NB4 (cell line): ENCODE data around the gene TBXAS1.

Source experiments
- DNase-seq: peaks from one replicate; pipeline ENCODE4 v3.0.0; 2010; ENCODE audit warnings: low read depth
- H3K4me3 ChIP-seq: one replicate; pipeline ENCODE4 v1.5.1; 2011; ENCODE audit warnings: mild to moderate bottlenecking, low read depth, low read length, moderate library complexity
- MYC ChIP-seq: IDR thresholded peaks from 2 replicates; pipeline ENCODE4 v1.6.1; 2011; ENCODE audit warnings: low read depth, low read length
- POLR2A ChIP-seq: IDR thresholded peaks from 2 replicates; pipeline ENCODE4 v1.6.1; 2011; ENCODE audit warnings: mild to moderate bottlenecking; ENCODE audit not compliant: insufficient read length; ENCODE audit errors: extremely low read depth
- TF ChIP-seq, protein P1 (sequence below): IDR thresholded peaks from 2 replicates; pipeline ENCODE4 v1.6.1; 2011; ENCODE audit warnings: low read depth, low read length
- TF ChIP-seq, protein P2 (sequence below): IDR thresholded peaks from one replicate; pipeline ENCODE4 v1.5.1; 2012; ENCODE audit warnings: low read depth, low read length

TBXAS1 gene

DNA sequence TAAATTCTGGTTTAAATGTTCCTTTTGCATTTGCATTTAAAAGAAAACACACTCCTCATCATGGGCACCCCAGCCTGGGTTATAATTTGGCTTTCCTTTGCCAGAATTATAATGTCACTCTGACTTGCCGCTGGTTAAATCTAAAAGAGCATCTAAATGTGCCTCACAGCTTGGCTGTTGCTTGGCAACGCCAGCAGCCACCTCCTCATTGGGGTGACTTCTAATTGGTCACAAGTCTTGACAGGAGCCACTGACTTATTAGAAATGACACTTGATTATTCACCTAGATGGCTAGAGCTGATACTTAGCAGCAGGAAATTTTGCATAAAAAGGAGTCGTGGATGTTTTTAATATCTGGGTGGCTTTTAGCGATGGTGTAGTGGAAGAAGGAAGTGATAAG lies 114.3 kb downstream of the TBXAS1 start:
- TF ChIP-seq POLR2A (no peak), MYC (no peak)
- TF ChIP-seq, protein P1, sequence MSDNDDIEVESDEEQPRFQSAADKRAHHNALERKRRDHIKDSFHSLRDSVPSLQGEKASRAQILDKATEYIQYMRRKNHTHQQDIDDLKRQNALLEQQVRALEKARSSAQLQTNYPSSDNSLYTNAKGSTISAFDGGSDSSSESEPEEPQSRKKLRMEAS = no peak
- TF ChIP-seq, protein P2, sequence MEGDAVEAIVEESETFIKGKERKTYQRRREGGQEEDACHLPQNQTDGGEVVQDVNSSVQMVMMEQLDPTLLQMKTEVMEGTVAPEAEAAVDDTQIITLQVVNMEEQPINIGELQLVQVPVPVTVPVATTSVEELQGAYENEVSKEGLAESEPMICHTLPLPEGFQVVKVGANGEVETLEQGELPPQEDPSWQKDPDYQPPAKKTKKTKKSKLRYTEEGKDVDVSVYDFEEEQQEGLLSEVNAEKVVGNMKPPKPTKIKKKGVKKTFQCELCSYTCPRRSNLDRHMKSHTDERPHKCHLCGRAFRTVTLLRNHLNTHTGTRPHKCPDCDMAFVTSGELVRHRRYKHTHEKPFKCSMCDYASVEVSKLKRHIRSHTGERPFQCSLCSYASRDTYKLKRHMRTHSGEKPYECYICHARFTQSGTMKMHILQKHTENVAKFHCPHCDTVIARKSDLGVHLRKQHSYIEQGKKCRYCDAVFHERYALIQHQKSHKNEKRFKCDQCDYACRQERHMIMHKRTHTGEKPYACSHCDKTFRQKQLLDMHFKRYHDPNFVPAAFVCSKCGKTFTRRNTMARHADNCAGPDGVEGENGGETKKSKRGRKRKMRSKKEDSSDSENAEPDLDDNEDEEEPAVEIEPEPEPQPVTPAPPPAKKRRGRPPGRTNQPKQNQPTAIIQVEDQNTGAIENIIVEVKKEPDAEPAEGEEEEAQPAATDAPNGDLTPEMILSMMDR = no peak
- DNase-seq = no peak
- no peak overlapping the region for H3K4me3 ChIP-seq

- DNase-seq = no peak
Observed at GRCh38 chr7:139944248-139944647, 115.2 kb downstream of the TBXAS1 start.

DNA sequence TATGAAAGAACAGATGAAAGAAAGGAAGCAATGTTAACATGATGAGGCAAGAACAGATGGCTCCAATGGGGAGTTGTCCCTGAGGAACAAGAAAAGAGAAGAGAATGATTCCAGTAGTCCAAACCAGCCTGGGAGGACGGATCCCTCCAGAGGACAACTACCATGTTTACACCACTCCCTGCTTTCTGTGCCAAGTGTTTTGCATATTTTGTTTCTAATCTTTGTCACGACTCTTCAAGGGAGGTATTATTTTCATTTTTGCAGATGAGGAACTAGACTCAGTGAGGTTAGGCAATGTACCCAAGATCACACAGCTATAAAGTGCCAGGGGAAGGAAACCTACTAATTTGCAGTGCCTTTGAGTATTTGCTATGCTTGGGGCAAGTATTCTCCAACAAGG lies 117.5 kb downstream of the TBXAS1 start:
- TF ChIP-seq, protein P1 = no peak
- no peak for TF ChIP-seq POLR2A
- TF ChIP-seq MYC = no peak
- TF ChIP-seq, protein P2 = no peak

More at GRCh38 chr7:139944248-139944647, 115.2 kb downstream of the TBXAS1 start:
- TF ChIP-seq MYC (no peak), POLR2A (no peak)
- TF ChIP-seq, protein P2 = no peak
- TF ChIP-seq, protein P1 = no peak
- H3K4me3 ChIP-seq = no peak overlapping the region

DNA sequence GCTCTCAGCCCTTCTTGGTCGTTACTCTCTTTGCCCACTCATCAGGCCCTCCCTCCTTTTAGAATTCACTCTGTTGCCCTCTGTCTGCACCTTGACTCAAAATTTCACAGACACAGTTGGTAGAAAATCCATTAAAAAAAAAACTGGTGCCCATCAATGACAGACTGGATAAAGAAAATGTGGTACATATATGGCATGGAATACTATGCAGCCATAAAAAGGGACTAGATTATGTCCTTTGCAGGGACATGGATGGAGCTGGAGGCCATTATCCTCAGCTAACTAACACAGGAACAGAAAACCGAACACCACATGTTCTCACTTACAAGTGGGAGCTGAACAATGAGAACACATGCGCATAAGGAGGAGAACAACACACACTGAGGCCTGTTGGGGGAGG lies 118.0 kb downstream of the TBXAS1 start:
- TF ChIP-seq POLR2A (no peak), MYC (no peak)
- TF ChIP-seq, protein P2 = no peak
- TF ChIP-seq, protein P1 = no peak
- DNase-seq = no peak
- no peak overlapping the region for H3K4me3 ChIP-seq

More for the DNA sequence above, 117.5 kb downstream of the TBXAS1 start:
- no peak for DNase-seq
- H3K4me3 ChIP-seq = no peak overlapping the region

DNA sequence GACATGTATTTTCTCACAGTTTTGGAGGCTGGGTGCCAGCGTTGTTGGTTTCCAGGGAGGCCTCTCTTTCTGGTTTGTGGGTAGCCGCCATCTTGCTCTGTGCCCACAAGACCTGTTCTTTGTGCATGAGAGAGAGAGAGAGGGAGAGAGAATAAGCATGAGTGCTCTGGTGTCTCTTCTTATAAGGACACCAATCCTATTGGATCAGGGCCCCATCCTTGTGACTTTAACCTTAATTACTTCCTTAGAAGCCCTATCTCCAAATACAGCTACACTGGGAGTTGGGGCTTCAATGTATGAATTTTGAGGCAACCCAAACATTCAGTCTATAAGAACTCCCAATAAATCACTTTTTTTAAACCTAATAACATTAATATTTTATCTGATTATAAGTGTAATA lies 119.1 kb downstream of the TBXAS1 start:
- no peak for DNase-seq
- no peak for TF ChIP-seq POLR2A
- TF ChIP-seq, protein P1 = no peak
- TF ChIP-seq, protein P2 = no peak
- no peak for TF ChIP-seq MYC
- H3K4me3 ChIP-seq = no peak overlapping the region
